AG09309 (cell line): ENCODE results near the gene TMA7.
A peak's percentile ranks its signal among the peaks of the same experiment; 100 is the strongest.

Source experiments
- DNase-seq: peaks from one replicate; pipeline ENCODE4 v3.0.0-alpha.2; 2010; ENCODE audit warnings: low read depth
- H3K4me3 ChIP-seq: 2 replicates; pipeline ENCODE4 v1.5.1; 2011; ENCODE audit warnings: mild to moderate bottlenecking, low read depth, low read length, moderate library complexity; ENCODE audit not compliant: control insufficient read depth
- CTCF ChIP-seq: IDR thresholded peaks from 2 replicates; pipeline ENCODE4 v1.5.1; 2011; ENCODE audit warnings: mild to moderate bottlenecking, low read depth, low read length, inconsistent platforms; ENCODE audit not compliant: insufficient read depth, control insufficient read depth; ENCODE audit errors: missing control alignments

TMA7 gene

GRCh38 chr3:48435774-48436476, 4.1 kb upstream of the TMA7 start:
- DNase-seq, result peak; percentile 32
- peak; percentile 100 for TF ChIP-seq CTCF

GRCh38 chr3:48436477-48436787, 3.6 kb upstream of the TMA7 start:
- TF ChIP-seq CTCF, result no peak
- H3K4me3 ChIP-seq, result no peak overlapping the region
- DNase-seq, result no peak

More at GRCh38 chr3:48435774-48436476, 4.1 kb upstream of the TMA7 start:
- H3K4me3 ChIP-seq, result no peak overlapping the region

- no peak for DNase-seq
- H3K4me3 ChIP-seq, result no peak overlapping the region
- no peak for TF ChIP-seq CTCF
Observed at GRCh38 chr3:48436855-48437254, 3.2 kb upstream of the TMA7 start.

GRCh38 chr3:48437812-48438211, 2.2 kb upstream of the TMA7 start:
- TF ChIP-seq CTCF, result no peak
- no peak for DNase-seq
- H3K4me3 ChIP-seq, result no peak overlapping the region

- H3K4me3 ChIP-seq, result peak overlapping the region; percentile 98
- DNase-seq, result no peak
Observed at GRCh38 chr3:48440590-48440958, 517 bp downstream of the TMA7 start.

GRCh38 chr3:48441940-48442339, 1.9 kb downstream of the TMA7 start:
- TF ChIP-seq CTCF, result no peak
- no peak for DNase-seq
- no peak overlapping the region for H3K4me3 ChIP-seq

More at GRCh38 chr3:48440590-48440958, 517 bp downstream of the TMA7 start:
- TF ChIP-seq CTCF, result no peak
